ENCODE measurements around the gene KANK2.

DNA sequence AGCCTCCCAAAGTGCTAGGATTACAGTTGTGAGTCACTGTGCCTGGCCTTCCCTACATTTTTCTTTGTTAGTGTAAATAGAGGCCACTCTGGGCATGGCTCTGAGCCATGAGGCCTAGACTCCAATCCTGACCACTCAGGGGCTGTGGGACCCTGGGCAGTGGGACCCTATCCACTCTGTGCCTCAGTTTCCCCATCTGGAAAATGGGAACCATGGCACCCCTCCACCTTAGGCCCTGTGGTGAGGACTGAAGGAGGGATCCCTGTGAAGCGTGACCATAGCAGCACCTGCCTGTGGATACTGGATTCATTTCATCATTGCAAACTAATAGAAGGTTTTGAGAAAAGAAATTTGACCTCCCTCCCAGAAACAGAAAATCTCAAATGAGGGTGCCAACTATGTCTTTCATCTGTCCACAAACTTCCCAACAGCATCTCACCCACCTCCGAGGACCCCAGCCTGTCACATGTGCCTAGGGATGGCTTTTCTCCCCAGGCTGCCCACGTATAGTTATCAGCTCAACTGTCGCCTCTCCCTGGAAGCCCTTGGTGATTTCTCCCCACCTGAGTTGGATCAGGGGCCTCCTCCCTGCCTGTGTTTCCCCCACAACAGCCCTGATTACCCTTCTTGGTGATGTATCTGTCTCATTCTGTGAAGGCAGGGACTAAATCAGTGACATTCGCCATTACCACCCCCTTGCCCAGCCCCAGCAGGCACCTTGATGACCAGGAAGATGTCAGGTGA, 47.7 kb upstream of the KANK2 start:
- no peak for TF ChIP-seq POLR2A (IDR thresholded peaks at IDR 0.05; ENCODE audit: low read depth, low read length)
- no peak for TF ChIP-seq TAF1 (IDR thresholded peaks at IDR 0.05; ENCODE audit: borderline replicate concordance, low read depth, low read length)

Data from GM12892 (cell line).